Right ventricle myocardium superior (tissue), 1 donor: ENCODE data around the gene CDK16. TPM values are rescaled to one million over a fixed set of nuclear protein-coding genes. Genes with fewer than 3 reads are reported as not detected.
A peak's percentile ranks its signal among the peaks of the same experiment; 100 is the strongest.

Source experiments
- ATAC-seq: fragments of 200-7000 bp; cut with Tn5 transposase; one replicate; pipeline ENCODE4 v1.9.1; 2020; ENCODE audit warnings: mild to moderate bottlenecking; ENCODE audit not compliant: poor library complexity
- DNase-seq: peaks from one replicate; pipeline ENCODE4 v3.0.0-alpha.2; 2020
- intact Hi-C: fragments of 100-400 bp; cut with DNase I; formaldehyde crosslinking; loops from one replicate; pipeline ENCODE4 v1.11.2; 2022
- total RNA-seq: library from RNA; stranded (reverse); fragmentation: NEBNext Ultra II Directional; extraction: Animal tissue kit (Norgen Biotek cat#: 25700); gene quantifications from one replicate; pipeline ENCODE4 v1.2.1, GENCODE V29; 2021
- donor health status: DM: no; HTN: yes; CAD: no; lungs with severe emphysema.

CDK16 gene
- total RNA-seq, 1 donor from 2014 or later, result 128 TPM

GRCh38 chrX:47218920-47219815 lies 687 bp downstream of the CDK16 start:
- ATAC-seq (peak; percentile 7), DNase-seq (peak; percentile 57)
- intact Hi-C loops, result no loop called here

GRCh38 chrX:47221756-47222155 lies 3.3 kb downstream of the CDK16 start:
- intact Hi-C loops, result no loop called here
- no peak for ATAC-seq
- DNase-seq, result no peak

DNA sequence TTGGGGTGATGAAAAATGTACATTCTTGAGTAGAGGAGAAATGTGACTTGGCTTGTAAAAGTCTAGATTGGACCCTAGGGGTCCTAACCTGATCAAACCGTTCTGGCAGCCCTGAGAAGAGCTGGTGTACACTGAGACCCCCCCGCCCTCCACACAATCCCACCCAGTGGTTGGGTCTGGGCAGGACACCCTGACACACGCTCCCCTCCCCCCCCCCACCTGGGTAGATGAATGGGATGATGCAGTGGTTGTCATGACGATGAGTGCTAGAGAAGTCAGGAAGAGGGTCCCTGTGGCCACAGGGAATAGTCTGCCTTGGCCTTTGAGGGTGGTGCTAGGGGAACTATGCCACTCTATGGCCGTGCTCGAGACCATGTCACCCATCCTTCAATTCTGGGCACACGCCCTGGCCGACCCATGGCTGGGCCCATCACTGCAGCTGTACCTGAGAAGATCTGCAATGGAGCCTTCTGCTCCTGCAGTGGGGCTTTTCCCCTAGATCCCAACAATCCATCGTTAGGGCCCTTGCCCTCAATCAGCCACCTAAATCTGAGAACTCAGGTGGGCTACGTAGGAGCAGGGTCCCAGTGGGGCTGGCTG lies 4.4 kb downstream of the CDK16 start:
- ATAC-seq, result no peak
- DNase-seq, result no peak
- intact Hi-C loops, result no loop called here

DNA sequence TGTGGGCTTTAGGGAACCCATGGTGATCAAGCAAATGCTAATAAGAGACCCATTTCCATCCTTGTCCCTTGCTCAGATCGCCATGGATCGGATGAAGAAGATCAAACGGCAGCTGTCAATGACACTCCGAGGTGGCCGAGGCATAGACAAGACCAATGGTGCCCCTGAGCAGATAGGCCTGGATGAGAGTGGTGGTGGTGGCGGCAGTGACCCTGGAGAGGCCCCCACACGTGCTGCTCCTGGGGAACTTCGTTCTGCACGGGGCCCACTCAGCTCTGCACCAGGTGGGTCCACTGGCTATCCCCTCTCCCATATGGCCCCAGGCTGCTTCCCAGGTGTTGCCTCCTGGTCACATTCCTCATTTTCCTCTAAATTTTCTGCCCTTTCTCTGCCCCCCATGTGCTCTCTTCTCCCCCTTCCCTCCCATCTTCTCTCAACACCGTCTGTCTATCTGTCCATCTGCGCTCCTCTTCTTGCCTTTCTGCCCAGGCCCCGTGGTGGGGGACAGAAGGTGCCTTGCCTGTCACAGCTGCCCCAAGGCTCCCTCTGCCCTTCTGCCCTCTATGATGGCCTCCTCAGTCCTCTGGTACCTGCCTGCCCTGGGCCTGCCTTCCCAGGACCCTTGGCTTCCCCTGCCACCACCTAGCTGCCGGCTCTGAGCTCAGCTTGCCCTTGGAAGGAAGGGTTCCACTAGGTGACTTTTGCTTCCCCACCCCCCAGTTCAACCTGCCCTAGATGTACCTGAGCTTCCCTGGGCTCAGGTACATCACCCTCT lies 5.2 kb downstream of the CDK16 start:
- ATAC-seq (no peak), DNase-seq (no peak)
- intact Hi-C loops, result no loop called here

- intact Hi-C loops, result no loop called here
- DNase-seq (no peak), ATAC-seq (no peak)
Observed at GRCh38 chrX:47224266-47224895, 5.9 kb downstream of the CDK16 start.

DNA sequence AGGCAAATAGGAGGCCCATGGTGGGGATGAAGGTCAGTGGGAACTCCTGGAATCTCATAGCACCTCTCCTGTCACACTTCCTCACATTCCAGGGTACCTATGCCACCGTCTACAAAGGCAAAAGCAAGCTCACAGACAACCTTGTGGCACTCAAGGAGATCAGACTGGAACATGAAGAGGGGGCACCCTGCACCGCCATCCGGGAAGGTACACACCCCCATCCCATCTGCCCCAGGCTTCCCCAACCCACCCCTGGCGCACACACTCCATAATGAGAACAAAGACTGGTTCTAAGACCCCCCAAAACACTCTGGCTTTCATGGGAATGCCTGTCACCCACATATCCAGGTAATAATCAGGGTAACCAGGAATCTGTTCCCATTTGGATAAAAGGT lies 6.4 kb downstream of the CDK16 start:
- intact Hi-C loops, result no loop called here
- ATAC-seq, result no peak
- DNase-seq, result peak; percentile 25

GRCh38 chrX:47226071-47226470 lies 7.6 kb downstream of the CDK16 start:
- ATAC-seq (no peak), DNase-seq (no peak)
- intact Hi-C loops, result no loop called here

- ATAC-seq, result no peak
- no peak for DNase-seq
- intact Hi-C loops, result no loop called here
Observed at GRCh38 chrX:47226531-47227333, 8.3 kb downstream of the CDK16 start.

DNA sequence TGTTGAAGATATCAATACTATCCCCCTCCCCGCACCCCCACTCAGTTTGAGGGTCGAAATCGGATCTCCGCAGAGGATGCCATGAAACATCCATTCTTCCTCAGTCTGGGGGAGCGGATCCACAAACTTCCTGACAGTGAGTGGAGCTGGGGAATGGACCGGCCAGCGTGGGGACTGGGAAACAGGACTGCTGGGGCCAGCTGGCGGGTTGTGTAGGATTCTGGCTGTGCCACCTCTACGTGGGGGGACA lies 8.8 kb downstream of the CDK16 start:
- DNase-seq (no peak), ATAC-seq (no peak)
- intact Hi-C loops, result no loop called here

GRCh38 chrX:47228550-47229270 lies 10.2 kb downstream of the CDK16 start:
- intact Hi-C loops, result no loop called here
- no peak for ATAC-seq
- DNase-seq, result no peak

DNA sequence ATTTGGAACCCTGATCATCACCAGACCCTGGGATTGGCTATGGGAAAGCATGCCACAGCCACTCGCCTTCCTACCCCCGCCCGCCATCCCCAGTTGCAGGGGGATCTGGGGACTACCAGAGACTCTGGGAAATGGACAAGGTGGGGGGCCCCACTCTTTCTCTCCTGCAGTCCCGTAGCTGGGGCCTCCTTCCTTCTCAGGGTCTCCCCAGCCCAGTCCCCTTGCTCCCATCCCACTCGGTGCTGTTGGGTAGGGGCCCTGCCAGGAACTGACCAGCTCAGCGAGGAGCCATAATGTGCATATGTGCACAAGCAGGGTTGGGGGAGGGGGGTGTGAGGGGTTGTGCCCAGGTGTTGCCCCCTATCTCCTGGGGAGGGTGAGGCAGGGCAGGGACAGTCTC lies 10.9 kb downstream of the CDK16 start:
- ATAC-seq, result no peak
- no peak for DNase-seq
- intact Hi-C loops, result no loop called here

DNA sequence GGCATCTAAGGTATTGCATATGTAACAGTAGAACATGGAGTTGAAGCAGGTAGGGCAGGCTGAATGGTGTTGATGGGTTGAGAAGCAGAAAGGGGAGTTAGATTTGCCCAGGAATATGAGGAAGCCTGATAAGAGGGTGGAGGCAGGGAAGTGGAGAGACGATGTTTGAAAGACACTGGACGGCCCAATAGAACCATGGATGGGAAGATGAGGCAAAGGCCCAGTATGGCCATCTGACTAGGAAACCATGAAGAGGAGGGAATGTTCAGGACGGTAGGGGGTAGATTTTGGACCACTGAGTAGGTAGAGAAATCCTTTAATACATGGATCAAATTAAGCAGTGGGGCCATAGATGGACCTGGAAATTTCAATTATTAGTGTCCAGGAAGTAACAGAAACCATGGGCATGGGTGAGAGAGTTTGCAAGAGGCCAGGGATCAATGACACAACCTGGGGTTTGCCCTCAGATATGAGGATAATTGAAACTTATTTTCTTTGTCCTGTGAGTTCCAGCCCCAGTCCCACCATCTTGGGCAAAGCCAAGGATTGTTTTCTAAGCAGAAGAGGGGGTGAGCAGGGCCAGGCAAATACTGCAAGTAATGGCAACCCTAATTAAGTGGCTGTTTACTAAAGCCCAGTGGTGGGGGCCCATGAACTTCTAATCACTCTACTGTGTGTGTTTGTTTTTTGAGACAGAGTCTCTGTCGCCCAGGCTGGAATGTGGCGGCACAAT lies 11.8 kb downstream of the CDK16 start:
- no peak for ATAC-seq
- no peak for DNase-seq
- intact Hi-C loops, result no loop called here

- no peak for DNase-seq
- no peak for ATAC-seq
- intact Hi-C loops, result no loop called here
Observed at GRCh38 chrX:47231167-47231566, 12.7 kb downstream of the CDK16 start.

GRCh38 chrX:47232197-47232802 lies 13.8 kb downstream of the CDK16 start:
- intact Hi-C loops, result no loop called here
- no peak for DNase-seq
- no peak for ATAC-seq

- peak; percentile 29 for ATAC-seq
- intact Hi-C loops, result no loop called here
- DNase-seq, result peak; percentile 54
Observed at GRCh38 chrX:47232803-47233332, 14.4 kb downstream of the CDK16 start, which contains the start of gene USP11. USP11 (plus strand) TSS chrX:47233009; CDS start chrX:47233044, 35 bp downstream.

DNA sequence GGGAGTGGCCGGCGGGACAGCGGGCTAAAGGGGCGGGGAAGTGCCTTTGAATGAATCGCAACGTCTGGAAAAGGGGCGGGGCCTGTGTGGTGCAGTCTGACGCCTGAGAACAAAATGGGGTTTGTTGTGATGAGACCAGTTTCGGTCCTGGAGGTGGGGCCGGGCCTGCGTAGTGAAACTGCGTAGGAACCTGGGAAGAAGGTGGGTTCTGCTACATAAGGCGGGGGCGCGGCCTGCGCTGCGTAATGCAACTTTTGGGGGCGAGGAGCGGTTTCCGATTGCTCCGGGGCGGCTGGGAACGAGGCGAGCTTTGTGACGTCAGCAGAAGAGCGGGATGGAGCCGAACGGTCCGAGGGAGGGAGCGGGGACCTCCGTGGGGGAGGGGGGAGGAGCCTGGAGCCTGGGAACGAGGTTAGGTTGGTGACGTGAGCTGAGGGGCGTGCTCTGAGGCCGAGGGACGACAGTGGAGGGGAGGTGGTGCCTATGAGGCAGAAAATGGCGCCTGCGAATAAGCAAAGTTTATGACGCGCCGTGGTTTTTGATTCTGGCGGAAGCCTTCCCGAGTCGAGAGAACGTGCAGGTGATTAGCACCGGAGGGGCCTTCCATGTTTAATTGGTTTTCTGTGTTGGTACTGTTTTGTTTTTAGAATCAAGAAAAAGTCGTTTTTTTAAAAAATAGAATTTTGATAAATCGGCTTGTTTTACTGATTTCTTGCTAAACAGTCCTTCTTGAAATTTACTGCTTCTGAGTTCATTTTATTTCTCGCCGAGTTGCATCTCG lies 15.0 kb downstream of the CDK16 start:
- intact Hi-C loops, result no loop called here
- DNase-seq (peak; percentile 95), ATAC-seq (peak; percentile 96)
